ENCODE results near the gene ETS1.

Gene ETS1

GRCh38 chr11:128437136-128437535, 150.2 kb downstream of the ETS1 start:
- no peak for ATAC-seq (ENCODE audit: insufficient read depth, low read depth)

GRCh38 chr11:128434818-128435217, 152.5 kb downstream of the ETS1 start:
- no peak for TF ChIP-seq CTCF (IDR thresholded peaks at IDR 0.05; ENCODE audit: borderline replicate concordance, extremely low read depth, low read length, poor library complexity, severe bottlenecking)
- TF ChIP-seq EZH2 (IDR thresholded peaks at IDR 0.05; ENCODE audit: borderline replicate concordance, low read depth, low read length, severe bottlenecking), result no peak

More at GRCh38 chr11:128437136-128437535, 150.2 kb downstream of the ETS1 start:
- H3K4me3 ChIP-seq (ENCODE audit: low read depth in 1 of 2, low read length in 2 of 2), result no peak overlapping the region
- no peaks in the 10 kb centered on the region for H3K36me3 ChIP-seq (ENCODE audit: insufficient read depth, low read length)
- H4K20me1 ChIP-seq (ENCODE audit: insufficient read depth, low read length), result no peaks in the 10 kb centered on the region
- H2AFZ ChIP-seq (ENCODE audit: low read depth, low read length), result no peak overlapping the region
- H3K9ac ChIP-seq (ENCODE audit: low read depth, low read length), result no peak overlapping the region
- TF ChIP-seq EZH2 (IDR thresholded peaks at IDR 0.05; ENCODE audit: borderline replicate concordance, low read depth, low read length, severe bottlenecking) (no peak), CTCF (IDR thresholded peaks at IDR 0.05; ENCODE audit: borderline replicate concordance, extremely low read depth, low read length, poor library complexity, severe bottlenecking) (no peak)
- H3K4me1 ChIP-seq (ENCODE audit: insufficient read depth, low read length), result no peaks in the 10 kb centered on the region
- no peaks in the 10 kb centered on the region for H3K79me2 ChIP-seq (ENCODE audit: insufficient read depth, low read length)
- no peak for DNase-seq
- H3K9me3 ChIP-seq (ENCODE audit: insufficient read depth, low read length, severe bottlenecking), result no peaks in the 10 kb centered on the region
- no peak overlapping the region for H3K27ac ChIP-seq (ENCODE audit: low read length)
- H3K27me3 ChIP-seq (ENCODE audit: insufficient read depth, low read length, poor library complexity), result no peaks in the 10 kb centered on the region
- H3K4me2 ChIP-seq (ENCODE audit: insufficient read depth, low read length), result no peak overlapping the region

GRCh38 chr11:128434411-128434810, 152.9 kb downstream of the ETS1 start:
- no peaks in the 10 kb centered on the region for H4K20me1 ChIP-seq (ENCODE audit: insufficient read depth, low read length)
- no peaks in the 10 kb centered on the region for H3K27me3 ChIP-seq (ENCODE audit: insufficient read depth, low read length, poor library complexity)
- no peak overlapping the region for H3K9ac ChIP-seq (ENCODE audit: low read depth, low read length)
- H2AFZ ChIP-seq (ENCODE audit: low read depth, low read length), result no peak overlapping the region
- ATAC-seq (ENCODE audit: insufficient read depth, low read depth), result no peak
- no peaks in the 10 kb centered on the region for H3K36me3 ChIP-seq (ENCODE audit: insufficient read depth, low read length)
- H3K9me3 ChIP-seq (ENCODE audit: insufficient read depth, low read length, severe bottlenecking), result no peaks in the 10 kb centered on the region
- H3K4me2 ChIP-seq (ENCODE audit: insufficient read depth, low read length), result no peak overlapping the region
- no peaks in the 10 kb centered on the region for H3K79me2 ChIP-seq (ENCODE audit: insufficient read depth, low read length)
- TF ChIP-seq CTCF (IDR thresholded peaks at IDR 0.05; ENCODE audit: borderline replicate concordance, extremely low read depth, low read length, poor library complexity, severe bottlenecking) (no peak), EZH2 (IDR thresholded peaks at IDR 0.05; ENCODE audit: borderline replicate concordance, low read depth, low read length, severe bottlenecking) (no peak)
- no peak overlapping the region for H3K27ac ChIP-seq (ENCODE audit: low read length)
- no peak for DNase-seq
- H3K4me1 ChIP-seq (ENCODE audit: insufficient read depth, low read length), result no peaks in the 10 kb centered on the region
- no peak overlapping the region for H3K4me3 ChIP-seq (ENCODE audit: low read depth in 1 of 2, low read length in 2 of 2)

More at GRCh38 chr11:128434818-128435217, 152.5 kb downstream of the ETS1 start:
- Histone ChIP-seq H3K36me3 (ENCODE audit: insufficient read depth, low read length) (no peaks in the 10 kb centered on the region), H3K79me2 (ENCODE audit: insufficient read depth, low read length) (no peaks in the 10 kb centered on the region), H3K27me3 (ENCODE audit: insufficient read depth, low read length, poor library complexity) (no peaks in the 10 kb centered on the region), H4K20me1 (ENCODE audit: insufficient read depth, low read length) (no peaks in the 10 kb centered on the region), H3K4me2 (ENCODE audit: insufficient read depth, low read length) (no peak overlapping the region), H3K9me3 (ENCODE audit: insufficient read depth, low read length, severe bottlenecking) (no peaks in the 10 kb centered on the region), H2AFZ (ENCODE audit: low read depth, low read length) (no peak overlapping the region), H3K9ac (ENCODE audit: low read depth, low read length) (no peak overlapping the region), H3K4me1 (ENCODE audit: insufficient read depth, low read length) (no peaks in the 10 kb centered on the region), H3K27ac (ENCODE audit: low read length) (no peak overlapping the region), H3K4me3 (ENCODE audit: low read depth in 1 of 2, low read length in 2 of 2) (no peak overlapping the region)
- DNase-seq (no peak), ATAC-seq (ENCODE audit: insufficient read depth, low read depth) (no peak)

GRCh38 chr11:128432926-128433325, 154.4 kb downstream of the ETS1 start:
- H3K9me3 ChIP-seq (ENCODE audit: insufficient read depth, low read length, severe bottlenecking), result no peaks in the 10 kb centered on the region
- no peaks in the 10 kb centered on the region for H3K36me3 ChIP-seq (ENCODE audit: insufficient read depth, low read length)
- no peaks in the 10 kb centered on the region for H3K79me2 ChIP-seq (ENCODE audit: insufficient read depth, low read length)
- H3K4me3 ChIP-seq (ENCODE audit: low read depth in 1 of 2, low read length in 2 of 2), result no peak overlapping the region
- TF ChIP-seq CTCF (IDR thresholded peaks at IDR 0.05; ENCODE audit: borderline replicate concordance, extremely low read depth, low read length, poor library complexity, severe bottlenecking), result no peak
- TF ChIP-seq EZH2 (IDR thresholded peaks at IDR 0.05; ENCODE audit: borderline replicate concordance, low read depth, low read length, severe bottlenecking), result no peak
- no peaks in the 10 kb centered on the region for H3K4me1 ChIP-seq (ENCODE audit: insufficient read depth, low read length)
- no peak overlapping the region for H3K27ac ChIP-seq (ENCODE audit: low read length)
- no peaks in the 10 kb centered on the region for H3K27me3 ChIP-seq (ENCODE audit: insufficient read depth, low read length, poor library complexity)
- no peak overlapping the region for H2AFZ ChIP-seq (ENCODE audit: low read depth, low read length)
- H4K20me1 ChIP-seq (ENCODE audit: insufficient read depth, low read length), result no peaks in the 10 kb centered on the region
- H3K9ac ChIP-seq (ENCODE audit: low read depth, low read length), result no peak overlapping the region
- no peak overlapping the region for H3K4me2 ChIP-seq (ENCODE audit: insufficient read depth, low read length)
- DNase-seq, result no peak
- no peak for ATAC-seq (ENCODE audit: insufficient read depth, low read depth)

All from DND-41 (cell line).